Hepatocyte (in vitro differentiated cells): ENCODE results near the gene SNTG2. TPM values are rescaled to one million over a fixed set of nuclear protein-coding genes. Genes with fewer than 3 reads are reported as not detected.

ENCODE experiments used
- DNase-seq: peaks from one replicate; pipeline ENCODE4 v3.0.0-alpha.2; 2016; ENCODE audit warnings: low spot score
- H2AFZ ChIP-seq: fragments of 200-600 bp; sonication (generic); 2 replicates; pipeline ENCODE4 v1.6.0; 2016; ENCODE audit warnings: antibody characterized with exemption, mild to moderate bottlenecking
- H3K27ac ChIP-seq: fragments of 200-600 bp; sonication (generic); 2 replicates; pipeline ENCODE4 v1.5.1; 2016; ENCODE audit warnings: mild to moderate bottlenecking
- H3K27me3 ChIP-seq: fragments of 200-600 bp; sonication (generic); 2 replicates; pipeline ENCODE4 v1.6.1; 2016
- H3K36me3 ChIP-seq: fragments of 200-600 bp; sonication (generic); replicated peaks from 2 replicates; pipeline ENCODE4 v1.5.1; 2016; ENCODE audit warnings: low read depth; ENCODE audit not compliant: insufficient read depth
- H3K4me1 ChIP-seq: fragments of 200-600 bp; sonication (generic); 2 replicates; pipeline ENCODE4 v1.5.1; 2016; ENCODE audit warnings: mild to moderate bottlenecking, moderate library complexity; ENCODE audit not compliant: insufficient read depth
- H3K4me2 ChIP-seq: fragments of 200-600 bp; sonication (generic); 2 replicates; pipeline ENCODE4 v1.6.0; 2016
- H3K4me3 ChIP-seq: fragments of 200-600 bp; sonication (generic); 2 replicates; pipeline ENCODE4 v1.5.1; 2016; ENCODE audit warnings: mild to moderate bottlenecking
- H3K79me2 ChIP-seq: fragments of 200-600 bp; sonication (generic); 2 replicates; pipeline ENCODE4 v1.6.0; 2017; ENCODE audit warnings: mild to moderate bottlenecking
- H3K9me2 ChIP-seq: fragments of 200-600 bp; sonication (generic); replicated peaks from 2 replicates; pipeline ENCODE4 v1.6.0; 2017; ENCODE audit warnings: mild to moderate bottlenecking; ENCODE audit not compliant: insufficient read depth
- H3K9me3 ChIP-seq: fragments of 200-600 bp; sonication (generic); 2 replicates; pipeline ENCODE4 v1.5.1; 2016; ENCODE audit warnings: low read depth, mild to moderate bottlenecking
- H4K20me1 ChIP-seq: fragments of 200-600 bp; sonication (generic); 2 replicates; pipeline ENCODE4 v1.6.0; 2016; ENCODE audit warnings: mild to moderate bottlenecking; ENCODE audit not compliant: insufficient read depth, poor library complexity, severe bottlenecking
- CTCF ChIP-seq: fragments of 200-600 bp; sonication (generic); IDR thresholded peaks from 2 replicates; pipeline ENCODE4 v1.5.1; 2016; ENCODE audit warnings: antibody characterized with exemption, mild to moderate bottlenecking; ENCODE audit not compliant: poor library complexity
- EZH2 ChIP-seq: fragments of 200-600 bp; sonication (generic); IDR thresholded peaks from 2 replicates; pipeline ENCODE4 v1.6.1; 2016; ENCODE audit warnings: antibody characterized with exemption, mild to moderate bottlenecking, borderline replicate concordance
- EZH2phosphoT487 ChIP-seq: fragments of 200-600 bp; sonication (generic); IDR thresholded peaks from one replicate; pipeline ENCODE4 v1.6.1; 2018; ENCODE audit warnings: antibody characterized with exemption, mild to moderate bottlenecking, low read depth, moderate library complexity; ENCODE audit not compliant: unreplicated experiment, severe bottlenecking
- WGBS: methylation state at CpG from one replicate; pipeline ENCODE4 v1.1.6; 2016; ENCODE audit warnings: low lambda C conversion rate; ENCODE audit errors: missing lambda C conversion rate; 5-methylcytosine and 5-hydroxymethylcytosine counted together
- polyA plus RNA-seq: library from polyadenylated mRNA; unstranded; fragments of >200 nt; fragmentation: Nextera tagmentation; extraction: Ambion mirVana; gene quantifications from 2 replicates; pipeline ENCODE4 v1.2.1, GENCODE V29; 2016
- total RNA-seq: library from RNA; depleted of rRNA; stranded (reverse); fragments of >200 nt; gene quantifications from 2 replicates; pipeline ENCODE4 v1.2.3, GENCODE V29; 2014

Gene SNTG2
- total and polyA plus RNA-seq, 2 experiments from 2014 or later, result not detected

GRCh38 chr2:1140389-1141003 lies 189.8 kb downstream of the SNTG2 start:
- Histone ChIP-seq H3K27me3 (no peaks in the 10 kb centered on the region), H3K27ac (no peak overlapping the region), H2AFZ (no peak overlapping the region), H3K9me2 (no peaks in the 10 kb centered on the region), H3K4me2 (no peak overlapping the region), H3K79me2 (no peaks in the 10 kb centered on the region), H4K20me1 (no peaks in the 10 kb centered on the region), H3K4me1 (no peaks in the 10 kb centered on the region), H3K36me3 (no peaks in the 10 kb centered on the region), H3K9me3 (no peaks in the 10 kb centered on the region), H3K4me3 (no peak overlapping the region)
- 27% methylated on average over 17 of the region's 17 CpGs for WGBS
- DNase-seq, result peak; percentile 56
- TF ChIP-seq EZH2 (no peak), CTCF (peak; percentile 65), EZH2phosphoT487 (no peak)

GRCh38 chr2:1141079-1141478 lies 190.4 kb downstream of the SNTG2 start:
- H3K79me2 ChIP-seq, result no peaks in the 10 kb centered on the region
- H4K20me1 ChIP-seq, result no peaks in the 10 kb centered on the region
- H3K4me2 ChIP-seq, result no peak overlapping the region
- TF ChIP-seq EZH2phosphoT487, result no peak
- TF ChIP-seq CTCF, result no peak
- TF ChIP-seq EZH2, result no peak
- H3K4me3 ChIP-seq, result no peak overlapping the region
- 83% methylated on average over 7 of the region's 7 CpGs for WGBS
- no peaks in the 10 kb centered on the region for H3K4me1 ChIP-seq
- no peak overlapping the region for H2AFZ ChIP-seq
- H3K36me3 ChIP-seq, result no peaks in the 10 kb centered on the region
- no peak for DNase-seq
- H3K9me3 ChIP-seq, result no peaks in the 10 kb centered on the region
- no peaks in the 10 kb centered on the region for H3K27me3 ChIP-seq
- no peak overlapping the region for H3K27ac ChIP-seq
- H3K9me2 ChIP-seq, result no peaks in the 10 kb centered on the region

- Histone ChIP-seq H3K9me2 (no peaks in the 10 kb centered on the region), H3K79me2 (no peaks in the 10 kb centered on the region), H3K4me1 (no peaks in the 10 kb centered on the region), H3K27ac (no peak overlapping the region), H3K9me3 (no peaks in the 10 kb centered on the region), H2AFZ (no peak overlapping the region), H3K36me3 (no peaks in the 10 kb centered on the region), H3K4me3 (no peak overlapping the region), H4K20me1 (no peaks in the 10 kb centered on the region), H3K4me2 (no peak overlapping the region), H3K27me3 (no peaks in the 10 kb centered on the region)
- 88% methylated on average over 1 of the region's 1 CpG for WGBS
- TF ChIP-seq CTCF (no peak), EZH2phosphoT487 (no peak), EZH2 (no peak)
- DNase-seq, result no peak
These were observed 192.5 kb downstream of the SNTG2 start for GRCh38 chr2:1143129-1143528.
